Calu3 (cell line): ENCODE results near the gene OR8I2. TPM values are rescaled to one million over a fixed set of nuclear protein-coding genes. Genes with fewer than 3 reads are reported as not detected.

Source experiments
- BruUV-seq: library from RNA; stranded (reverse); fragments of 400-500 nt; replicated peaks from 2 replicates; lab custom pipeline; 2021; lab: Mats Ljungman, UMichigan
- CTCF ChIA-PET: fragments of 300-600 bp; sonication (Branson Sonifier 250); formaldehyde crosslinking; loops from one replicate; lab custom pipeline; 2022; ENCODE audit warnings: antibody characterized with exemption; lab: Charles Lee
- DNase-seq: peaks from one replicate; pipeline ENCODE4 v3.0.0; 2022
- H3K27ac Mint-ChIP-seq: one replicate; pipeline ENCODE4 v1.8.0; 2022; ENCODE audit warnings: mixed read lengths; ENCODE audit not compliant: unreplicated experiment
- H3K27me3 Mint-ChIP-seq: one replicate; pipeline ENCODE4 v1.8.0; 2022; ENCODE audit warnings: mixed read lengths; ENCODE audit not compliant: unreplicated experiment
- H3K36me3 Mint-ChIP-seq: one replicate; pipeline ENCODE4 v1.8.0; 2022; ENCODE audit warnings: mild to moderate bottlenecking, moderate library complexity, mixed read lengths; ENCODE audit not compliant: insufficient read depth, unreplicated experiment
- H3K4me1 Mint-ChIP-seq: one replicate; pipeline ENCODE4 v1.8.0; 2022; ENCODE audit warnings: mild to moderate bottlenecking, low read depth, mixed read lengths; ENCODE audit not compliant: unreplicated experiment
- H3K4me3 Mint-ChIP-seq: one replicate; pipeline ENCODE4 v1.8.0; 2022; ENCODE audit warnings: mild to moderate bottlenecking, low read depth, moderate library complexity, mixed read lengths; ENCODE audit not compliant: unreplicated experiment
- H3K9me3 Mint-ChIP-seq: one replicate; pipeline ENCODE4 v1.8.0; 2022; ENCODE audit warnings: low read depth, mixed read lengths; ENCODE audit not compliant: unreplicated experiment
- intact Hi-C: fragments of 100-400 bp; cut with micrococcal nuclease; formaldehyde crosslinking; loops from one replicate; pipeline ENCODE4 v1.10.0; 2022; ENCODE audit not compliant: unreplicated experiment
- total RNA-seq: library from RNA; stranded (reverse); gene quantifications from 2 replicates; pipeline ENCODE4 v1.2.3, GENCODE V29; 2022
- TF ChIP-seq, protein P1 (sequence below): fragments of 200-600 bp; IDR thresholded peaks from one replicate; pipeline ENCODE4 v1.8.0; 2022; ENCODE audit warnings: antibody characterized with exemption; ENCODE audit not compliant: unreplicated experiment

The OR8I2 gene
- total RNA-seq, 1 experiment from 2014 or later = not detected

DNA sequence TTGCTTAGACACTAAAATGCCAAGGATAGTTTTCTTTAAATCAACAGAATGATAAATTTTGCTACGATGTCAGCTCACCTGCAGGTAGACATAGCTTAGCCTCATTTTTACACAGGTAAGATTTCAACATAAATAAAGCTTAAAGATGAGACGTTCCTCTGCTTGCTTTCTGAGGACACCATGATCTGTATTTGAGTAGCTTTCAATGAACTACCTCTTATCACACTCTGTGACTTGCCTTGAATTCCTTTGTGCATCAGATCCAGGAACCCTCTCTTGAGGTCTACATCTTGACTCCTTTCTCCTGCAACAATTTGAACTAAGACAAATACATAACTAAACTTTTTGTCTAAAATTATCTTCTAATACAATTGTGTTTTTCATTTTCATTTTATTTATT lies 26.1 kb upstream of the OR8I2 start:
- peaks cover 4% of the 10 kb centered on the region for H3K9me3 Mint-ChIP-seq
- no peaks in the 10 kb centered on the region for H3K36me3 Mint-ChIP-seq
- intact Hi-C loops = no loop called here
- no peak for DNase-seq
- CTCF ChIA-PET = no interaction called here
- BruUV-seq = no TSS peak
- H3K27me3 Mint-ChIP-seq = no peaks in the 10 kb centered on the region
- H3K4me3 Mint-ChIP-seq = no peak overlapping the region
- H3K27ac Mint-ChIP-seq = no peak overlapping the region
- no peaks in the 10 kb centered on the region for H3K4me1 Mint-ChIP-seq
- TF ChIP-seq, protein P1, sequence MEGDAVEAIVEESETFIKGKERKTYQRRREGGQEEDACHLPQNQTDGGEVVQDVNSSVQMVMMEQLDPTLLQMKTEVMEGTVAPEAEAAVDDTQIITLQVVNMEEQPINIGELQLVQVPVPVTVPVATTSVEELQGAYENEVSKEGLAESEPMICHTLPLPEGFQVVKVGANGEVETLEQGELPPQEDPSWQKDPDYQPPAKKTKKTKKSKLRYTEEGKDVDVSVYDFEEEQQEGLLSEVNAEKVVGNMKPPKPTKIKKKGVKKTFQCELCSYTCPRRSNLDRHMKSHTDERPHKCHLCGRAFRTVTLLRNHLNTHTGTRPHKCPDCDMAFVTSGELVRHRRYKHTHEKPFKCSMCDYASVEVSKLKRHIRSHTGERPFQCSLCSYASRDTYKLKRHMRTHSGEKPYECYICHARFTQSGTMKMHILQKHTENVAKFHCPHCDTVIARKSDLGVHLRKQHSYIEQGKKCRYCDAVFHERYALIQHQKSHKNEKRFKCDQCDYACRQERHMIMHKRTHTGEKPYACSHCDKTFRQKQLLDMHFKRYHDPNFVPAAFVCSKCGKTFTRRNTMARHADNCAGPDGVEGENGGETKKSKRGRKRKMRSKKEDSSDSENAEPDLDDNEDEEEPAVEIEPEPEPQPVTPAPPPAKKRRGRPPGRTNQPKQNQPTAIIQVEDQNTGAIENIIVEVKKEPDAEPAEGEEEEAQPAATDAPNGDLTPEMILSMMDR = no peak

DNA sequence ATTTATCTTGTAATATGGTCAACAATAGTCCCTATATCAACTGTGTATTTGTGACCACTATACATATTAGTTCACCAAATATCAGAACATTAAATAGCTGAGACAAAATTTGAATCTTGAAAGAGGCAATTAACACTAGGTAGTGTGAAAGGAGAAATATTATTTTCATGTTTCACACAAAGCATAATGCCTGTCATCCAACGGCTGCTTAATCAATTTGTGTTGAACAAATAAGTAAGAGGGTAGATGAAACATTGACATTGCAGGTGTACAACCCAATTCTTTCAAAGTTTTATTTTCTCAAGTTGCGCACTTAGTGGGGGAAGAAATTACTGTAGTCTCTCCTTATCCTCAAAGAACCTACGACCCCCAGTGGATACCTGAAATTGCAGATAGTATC lies 3.4 kb upstream of the OR8I2 start:
- H3K27ac Mint-ChIP-seq = no peak overlapping the region
- CTCF ChIA-PET = no interaction called here
- intact Hi-C loops = loop anchor here (2.0 kb wide), 1 partner anchor 147 kb away; no protein-coding TSS in a partner anchor
- BruUV-seq = no TSS peak
- no peak overlapping the region for H3K4me3 Mint-ChIP-seq
- no peaks in the 10 kb centered on the region for H3K4me1 Mint-ChIP-seq
- no peak for DNase-seq
- no peaks in the 10 kb centered on the region for H3K36me3 Mint-ChIP-seq
- H3K9me3 Mint-ChIP-seq = peaks cover 7% of the 10 kb centered on the region
- H3K27me3 Mint-ChIP-seq = no peaks in the 10 kb centered on the region
- TF ChIP-seq, protein P1 = no peak

DNA sequence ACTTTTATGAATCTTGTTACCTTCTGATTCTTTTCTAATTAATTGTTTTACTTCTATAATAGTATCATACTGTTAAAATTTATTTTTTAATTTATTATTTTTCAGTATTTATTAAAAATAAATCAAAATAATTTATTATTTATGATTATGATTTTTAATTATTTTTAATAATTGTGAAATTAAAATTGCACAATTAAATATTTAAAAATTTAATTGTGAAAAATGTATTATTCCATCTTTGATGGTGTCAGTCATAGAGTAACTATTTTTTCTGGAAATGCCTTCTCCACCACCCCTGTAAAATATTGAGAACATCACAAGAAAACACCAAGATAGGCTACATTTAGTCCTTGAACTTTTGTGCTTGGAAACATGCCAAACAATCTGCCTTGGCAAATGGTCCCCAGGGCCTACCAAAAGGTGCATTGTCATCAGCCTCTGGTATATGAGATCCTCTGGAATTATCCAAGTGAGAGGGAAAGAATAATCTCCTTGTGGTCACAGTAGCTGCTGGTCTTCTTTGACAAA lies 10.2 kb downstream of the OR8I2 start, which contains the start of gene OR8H2:
OR8H2 (plus strand) TSS at position 478 of the 528 bp plus-strand sequence. CDS start 1,356 bp downstream, outside the sequence.
- CTCF ChIA-PET = no interaction called here
- Mint-ChIP-seq H3K27ac (no peak within 1 kb of the TSS), H3K36me3 (no peaks in the 10 kb centered on the region), H3K27me3 (no peaks in the 10 kb centered on the region), H3K9me3 (peaks cover 9% of the 10 kb centered on the region), H3K4me1 (no peaks in the 10 kb centered on the region), H3K4me3 (no peak within 1 kb of the TSS)
- no TSS peak for BruUV-seq
- intact Hi-C loops = no loop called here
- TF ChIP-seq, protein P1 = no peak
- DNase-seq = no peak

DNA sequence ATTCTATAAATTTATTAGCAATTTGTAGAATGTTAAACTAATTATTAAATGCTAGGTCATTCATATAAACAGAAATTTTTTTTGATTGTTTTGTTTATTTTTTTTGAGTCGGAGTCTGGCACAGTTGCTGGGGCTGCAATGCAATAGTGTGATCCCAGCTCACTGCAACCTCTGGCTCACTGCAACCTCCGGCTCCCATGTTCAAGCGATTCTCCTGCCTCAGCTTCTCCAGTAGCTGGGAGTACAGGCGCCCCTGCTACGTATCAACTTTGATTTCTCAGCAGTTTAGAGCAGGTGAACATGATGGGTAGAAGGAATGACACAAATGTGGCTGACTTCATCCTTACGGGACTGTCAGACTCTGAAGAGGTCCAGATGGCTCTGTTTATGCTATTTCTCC lies 29.0 kb downstream of the OR8I2 start, which contains the start of gene OR8H3:
OR8H3 (plus strand) TSS at position 301 of the 400 bp plus-strand sequence; CDS start at position 301, 0 bp downstream.
- Mint-ChIP-seq H3K4me3 (no peak within 1 kb of the TSS), H3K27ac (no peak within 1 kb of the TSS), H3K27me3 (no peaks in the 10 kb centered on the region), H3K9me3 (peaks cover 8% of the 10 kb centered on the region), H3K36me3 (no peaks in the 10 kb centered on the region), H3K4me1 (no peaks in the 10 kb centered on the region)
- no TSS peak for BruUV-seq
- CTCF ChIA-PET = no interaction called here
- intact Hi-C loops = no loop called here
- TF ChIP-seq, protein P1 = no peak
- no peak for DNase-seq
